HepG2 (cell line): ENCODE measurements around the gene CFAP221. TPM values are rescaled to one million over a fixed set of nuclear protein-coding genes. Genes with fewer than 3 reads are reported as not detected.

Source experiments
- polyA plus RNA-seq, 8 experiments: library from polyadenylated mRNA; depleted of rRNA in 3 of 8; stranded (reverse) in 7 of 8; unstranded in 1 of 8; fragments of >200 nt; fragmentation: Illumina TruSeq in 4 of 8; extraction: Trizol in 4 of 8; gene quantifications; 2 replicates each; pipeline versions ENCODE4 v1.2.1 to v1.2.3, GENCODE V29; 2011 to 2016; ENCODE audit warnings: low read depth in 4 of 8, missing spikeins in 1 of 8, mixed read lengths in 1 of 8; ENCODE audit not compliant: insufficient read depth in 1 of 8
- total RNA-seq, 5 experiments: library from RNA; depleted of rRNA; stranded (reverse); fragments of >200 nt; fragmentation: Illumina TruSeq; extraction: Trizol; gene quantifications; 2 replicates each; pipeline ENCODE4 v1.2.3, GENCODE V29; 2016; ENCODE audit warnings: low read depth in 1 of 5

The CFAP221 gene
- total and polyA plus RNA-seq, 2 of the 13 experiments (the other 11 are each of a cell fraction or from before 2014, with no cell fraction given): not detected

Other genes starting within 250 kb of the CFAP221 start
- 8.5 TPM in 2 replicates for gene C2orf76, start 177.6 kb upstream of the CFAP221 start, total RNA-seq (2016; rRNA removed; fragmentation: Illumina TruSeq; extraction: Trizol)
- 6.5 and 7.7 TPM in 2 replicates for gene C2orf76, start 177.6 kb upstream of the CFAP221 start, polyA plus RNA-seq (2011; rRNA removed)
- 659 and 853 TPM in 2 replicates for gene DBI, start 177.5 kb upstream of the CFAP221 start, total RNA-seq (2016; rRNA removed; fragmentation: Illumina TruSeq; extraction: Trizol)
- gene DBI, start 177.5 kb upstream of the CFAP221 start, polyA plus RNA-seq (2011; rRNA removed): 330 and 331 TPM in 2 replicates
- 23.7 and 37.7 TPM in 2 replicates for gene TMEM37, start 112.6 kb upstream of the CFAP221 start, total RNA-seq (2016; rRNA removed; fragmentation: Illumina TruSeq; extraction: Trizol)
- gene TMEM37, start 112.6 kb upstream of the CFAP221 start, polyA plus RNA-seq (2011; rRNA removed): 115 and 141 TPM in 2 replicates
- not detected in 2 replicates for gene SCTR, start 20.0 kb upstream of the CFAP221 start, total RNA-seq (2016; rRNA removed; fragmentation: Illumina TruSeq; extraction: Trizol)
- gene SCTR, start 20.0 kb upstream of the CFAP221 start, polyA plus RNA-seq (2011; rRNA removed): not detected in 2 replicates
- gene TMEM177, start 134.8 kb downstream of the CFAP221 start, total RNA-seq (2016; rRNA removed; fragmentation: Illumina TruSeq; extraction: Trizol): 44.7 and 47.9 TPM in 2 replicates
- 34.7 and 46.6 TPM in 2 replicates for gene TMEM177, start 134.8 kb downstream of the CFAP221 start, polyA plus RNA-seq (2011; rRNA removed)
- gene PTPN4, start 215.5 kb downstream of the CFAP221 start, total RNA-seq (2016; rRNA removed; fragmentation: Illumina TruSeq; extraction: Trizol): 34.6 and 40.4 TPM in 2 replicates
- gene PTPN4, start 215.5 kb downstream of the CFAP221 start, polyA plus RNA-seq (2011; rRNA removed): 20.3 and 21.7 TPM in 2 replicates